ENCODE results near the gene RAB26. TPM values are rescaled to one million over a fixed set of nuclear protein-coding genes. Genes with fewer than 3 reads are reported as not detected.
"Not testable (repeated sequence)": the region's sequence is repeated elsewhere in the genome, so short reads cannot be mapped to it uniquely, and the experiment has no call there.

The RAB26 gene, protein sequence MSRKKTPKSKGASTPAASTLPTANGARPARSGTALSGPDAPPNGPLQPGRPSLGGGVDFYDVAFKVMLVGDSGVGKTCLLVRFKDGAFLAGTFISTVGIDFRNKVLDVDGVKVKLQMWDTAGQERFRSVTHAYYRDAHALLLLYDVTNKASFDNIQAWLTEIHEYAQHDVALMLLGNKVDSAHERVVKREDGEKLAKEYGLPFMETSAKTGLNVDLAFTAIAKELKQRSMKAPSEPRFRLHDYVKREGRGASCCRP
- 2.1 and 4.4 TPM in 2 replicates for total RNA-seq (ENCODE audit: low replicate concordance)

- Histone ChIP-seq H3K36me3 (no peaks in the 10 kb centered on the region), H4K20me1 (ENCODE audit: low read depth) (peaks cover 65% of the 10 kb centered on the region), H3K4me2 (peak within 1 kb of the TSS; percentile 100), H3K9ac (no peak within 1 kb of the TSS), H3K4me1 (peaks cover 36% of the 10 kb centered on the region), H3F3A (ENCODE audit: low read depth) (peaks cover 72% of the 10 kb centered on the region), H3K9me3 (ENCODE audit: low read depth) (no peaks in the 10 kb centered on the region), H3K79me2 (ENCODE audit: low read depth) (peaks cover 22% of the 10 kb centered on the region), H3K27me3 (peaks cover 16% of the 10 kb centered on the region), H3K27ac (no peak within 1 kb of the TSS), H3K4me3 (peak within 1 kb of the TSS; percentile 70), H2AFZ (replicated peaks) (no peak within 1 kb of the TSS)
- H3K27me3 Mint-ChIP-seq (ENCODE audit: insufficient read depth, low read depth) = peaks cover 8% of the 10 kb centered on the region
- peaks cover 32% of the 10 kb centered on the region for H3K4me1 Mint-ChIP-seq
- TF ChIP-seq EZH2phosphoT487 (IDR thresholded peaks at IDR 0.05) = no peak
- TF ChIP-seq CTCF (IDR thresholded peaks at IDR 0.05) = no peak
- TF ChIP-seq EZH2 (IDR thresholded peaks at IDR 0.05) = no peak
- peak; percentile 92 for DNase-seq (ENCODE audit: low spot score)
- no peak within 1 kb of the TSS for H3K27ac Mint-ChIP-seq
- H3K9me3 Mint-ChIP-seq = no peaks in the 10 kb centered on the region
- H3K36me3 Mint-ChIP-seq = peaks cover 4% of the 10 kb centered on the region
- H3K4me3 Mint-ChIP-seq = peak within 1 kb of the TSS; percentile 71
Measured at GRCh38 chr16:2147981-2148671, at the start of gene RAB26. RAB26 (plus strand) TSS chr16:2148625; CDS start chr16:2148784, 159 bp downstream.

DNA sequence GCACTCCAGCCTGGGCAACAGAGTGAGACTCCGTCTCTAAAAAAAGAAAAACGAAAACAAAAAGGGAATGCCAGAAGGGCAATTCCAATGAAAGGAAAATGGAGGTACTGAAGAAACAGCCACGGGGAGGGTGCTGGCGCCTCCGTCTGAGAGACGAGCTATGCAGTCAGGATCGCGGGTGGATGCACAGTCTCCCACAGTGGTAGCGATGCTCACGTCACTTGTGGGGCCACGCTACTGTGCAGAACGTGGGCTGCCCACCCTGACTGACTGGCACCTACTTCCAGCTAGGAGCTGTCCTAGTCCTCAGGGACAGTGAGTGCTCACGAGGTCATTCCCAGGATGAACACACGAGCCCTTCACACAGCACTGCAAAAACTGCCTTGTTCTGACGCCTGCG, 46.8 kb upstream of the RAB26 start:
- not testable (repeated sequence) for H3K4me3 ChIP-seq; H3K27me3 ChIP-seq; H3K9me3 ChIP-seq (ENCODE audit: low read depth); H3K36me3 Mint-ChIP-seq; H4K20me1 ChIP-seq (ENCODE audit: low read depth); H3K4me1 Mint-ChIP-seq; H3F3A ChIP-seq (ENCODE audit: low read depth); H3K27ac ChIP-seq; H2AFZ ChIP-seq (replicated peaks); H3K79me2 ChIP-seq (ENCODE audit: low read depth); H3K9ac ChIP-seq; H3K9me3 Mint-ChIP-seq; H3K4me2 ChIP-seq; H3K27me3 Mint-ChIP-seq (ENCODE audit: insufficient read depth, low read depth); H3K27ac Mint-ChIP-seq; DNase-seq (ENCODE audit: low spot score); H3K4me3 Mint-ChIP-seq; H3K36me3 ChIP-seq; H3K4me1 ChIP-seq

DNA sequence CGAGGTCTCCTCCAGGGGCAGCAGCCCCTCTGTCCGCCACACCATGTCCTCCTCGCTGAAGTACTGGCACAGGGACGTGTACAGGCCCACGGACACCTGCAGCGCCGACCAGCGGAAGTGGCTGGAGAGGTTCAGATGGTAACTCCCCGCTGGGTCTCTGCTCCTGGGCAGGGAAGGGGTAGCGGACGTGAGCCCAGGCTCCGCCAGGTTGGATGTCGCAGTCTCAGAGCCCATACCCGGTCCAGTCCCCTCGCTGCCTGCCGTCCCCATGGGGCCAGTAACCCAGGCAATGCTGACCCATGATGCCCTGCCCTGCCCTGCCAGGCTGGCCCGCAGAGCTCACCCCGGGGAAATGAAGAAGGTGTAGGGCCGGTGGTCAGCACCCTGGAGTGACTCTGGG, 46.0 kb upstream of the RAB26 start:
- no peak overlapping the region for H3K9ac ChIP-seq
- DNase-seq (ENCODE audit: low spot score) = no peak
- no peak overlapping the region for H3K27ac ChIP-seq
- H3K36me3 Mint-ChIP-seq = peaks cover 2% of the 10 kb centered on the region
- no peaks in the 10 kb centered on the region for H3K9me3 ChIP-seq (ENCODE audit: low read depth)
- no peak overlapping the region for H3K4me3 Mint-ChIP-seq
- H3K27ac Mint-ChIP-seq = no peak overlapping the region
- no peaks in the 10 kb centered on the region for H3K9me3 Mint-ChIP-seq
- H3K4me3 ChIP-seq = no peak overlapping the region
- H4K20me1 ChIP-seq (ENCODE audit: low read depth) = no peaks in the 10 kb centered on the region
- H2AFZ ChIP-seq (replicated peaks) = no peak overlapping the region
- no peaks in the 10 kb centered on the region for H3K79me2 ChIP-seq (ENCODE audit: low read depth)
- no peaks in the 10 kb centered on the region for H3K36me3 ChIP-seq
- no peaks in the 10 kb centered on the region for H3K27me3 Mint-ChIP-seq (ENCODE audit: insufficient read depth, low read depth)
- TF ChIP-seq EZH2phosphoT487 (IDR thresholded peaks at IDR 0.05) (no peak), CTCF (IDR thresholded peaks at IDR 0.05) (no peak)
- no peaks in the 10 kb centered on the region for H3K4me1 Mint-ChIP-seq
- no peaks in the 10 kb centered on the region for H3K27me3 ChIP-seq
- no peaks in the 10 kb centered on the region for H3F3A ChIP-seq (ENCODE audit: low read depth)
- no peaks in the 10 kb centered on the region for H3K4me1 ChIP-seq
- no peak overlapping the region for H3K4me2 ChIP-seq

GRCh38 chr16:2104464-2104863, 44.0 kb upstream of the RAB26 start:
- H3K79me2 ChIP-seq (ENCODE audit: low read depth); H3K27me3 Mint-ChIP-seq (ENCODE audit: insufficient read depth, low read depth); H3K4me2 ChIP-seq; H3K9me3 ChIP-seq (ENCODE audit: low read depth); H3K9me3 Mint-ChIP-seq; H2AFZ ChIP-seq (replicated peaks); H3K4me3 ChIP-seq; H3K9ac ChIP-seq; H3K4me1 ChIP-seq; H3F3A ChIP-seq (ENCODE audit: low read depth); H3K27me3 ChIP-seq; H3K36me3 Mint-ChIP-seq; H3K27ac Mint-ChIP-seq; DNase-seq (ENCODE audit: low spot score); H3K4me1 Mint-ChIP-seq; H3K27ac ChIP-seq; H4K20me1 ChIP-seq (ENCODE audit: low read depth); H3K36me3 ChIP-seq; H3K4me3 Mint-ChIP-seq: not testable (repeated sequence)

DNA sequence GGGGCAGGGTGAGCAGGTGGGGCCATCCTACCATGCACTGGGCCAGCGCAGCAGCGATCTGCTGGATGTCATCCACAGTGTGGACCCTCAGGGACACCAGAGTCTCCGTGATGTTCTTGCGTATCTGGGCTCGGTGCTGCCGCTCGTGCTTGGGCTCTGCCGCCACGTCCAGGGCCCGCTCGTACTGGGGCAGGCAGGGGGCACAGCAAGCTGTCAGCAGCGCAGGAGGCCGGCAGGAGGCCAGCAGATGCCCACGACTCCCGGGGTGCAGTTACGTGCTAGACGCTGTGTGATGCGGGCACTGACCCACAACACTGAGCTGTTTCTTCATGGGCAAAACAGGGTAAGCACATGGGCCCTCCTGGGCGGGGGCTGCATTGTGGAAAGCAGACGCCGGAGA, 43.1 kb upstream of the RAB26 start:
- not testable (repeated sequence) for H3K9ac ChIP-seq; H3K27ac Mint-ChIP-seq; H3K27me3 Mint-ChIP-seq (ENCODE audit: insufficient read depth, low read depth); H3K79me2 ChIP-seq (ENCODE audit: low read depth); H3K4me3 Mint-ChIP-seq; H3K36me3 ChIP-seq; H4K20me1 ChIP-seq (ENCODE audit: low read depth); DNase-seq (ENCODE audit: low spot score); H2AFZ ChIP-seq (replicated peaks); H3K27me3 ChIP-seq; H3K27ac ChIP-seq; H3K36me3 Mint-ChIP-seq; H3K4me1 Mint-ChIP-seq; H3K4me3 ChIP-seq; H3K9me3 ChIP-seq (ENCODE audit: low read depth); H3K4me1 ChIP-seq; H3F3A ChIP-seq (ENCODE audit: low read depth); H3K9me3 Mint-ChIP-seq; H3K4me2 ChIP-seq

GRCh38 chr16:2105769-2106168, 42.7 kb upstream of the RAB26 start:
- not testable (repeated sequence) for H3F3A ChIP-seq (ENCODE audit: low read depth); H3K79me2 ChIP-seq (ENCODE audit: low read depth); H3K4me2 ChIP-seq; H3K27ac Mint-ChIP-seq; H3K4me1 Mint-ChIP-seq; H3K36me3 Mint-ChIP-seq; H3K36me3 ChIP-seq; H3K27me3 Mint-ChIP-seq (ENCODE audit: insufficient read depth, low read depth); DNase-seq (ENCODE audit: low spot score); H3K4me3 Mint-ChIP-seq; H4K20me1 ChIP-seq (ENCODE audit: low read depth); H3K27ac ChIP-seq; H2AFZ ChIP-seq (replicated peaks); H3K9ac ChIP-seq; H3K9me3 Mint-ChIP-seq; H3K27me3 ChIP-seq; H3K9me3 ChIP-seq (ENCODE audit: low read depth); H3K4me3 ChIP-seq; H3K4me1 ChIP-seq

Measured in neural progenitor cell (in vitro differentiated cells).